WTC11 (cell line): ENCODE data around the gene ICAM1. TPM values are rescaled to one million over a fixed set of nuclear protein-coding genes. Genes with fewer than 3 reads are reported as not detected.

Experiments used
- ATAC-seq: fragments of 200-7000 bp; cut with Tn5 transposase; 2 replicates; pipeline ENCODE4 v1.10.0; 2021; ENCODE audit warnings: mild to moderate bottlenecking, moderate library complexity
- CTCF ChIA-PET: fragments of 300-600 bp; sonication (Branson Sonifier 250); formaldehyde crosslinking; loops from one replicate; lab custom pipeline; 2021; ENCODE audit warnings: antibody characterized with exemption; lab: Charles Lee
- POLR2A ChIA-PET: fragments of 350-600 bp; sonication (Branson Sonifier 250); formaldehyde crosslinking; loops from one replicate; lab custom pipeline; 2021; ENCODE audit warnings: antibody characterized with exemption; lab: Charles Lee
- DNase-seq: peaks from one replicate; pipeline ENCODE4 v3.0.0; 2021; ENCODE audit warnings: low spot score
- H3K27ac Mint-ChIP-seq: 2 replicates; pipeline ENCODE4 v1.8.0; 2021; ENCODE audit warnings: mixed read lengths
- H3K27me3 Mint-ChIP-seq: 2 replicates; pipeline ENCODE4 v1.8.0; 2021; ENCODE audit warnings: low read depth, mild to moderate bottlenecking, moderate library complexity, mixed read lengths
- H3K36me3 Mint-ChIP-seq: 2 replicates; pipeline ENCODE4 v1.8.0; 2021; ENCODE audit warnings: mixed read lengths
- H3K4me1 Mint-ChIP-seq: 2 replicates; pipeline ENCODE4 v1.8.0; 2022; ENCODE audit warnings: mixed read lengths
- H3K4me3 Mint-ChIP-seq: 2 replicates; pipeline ENCODE4 v1.8.0; 2021; ENCODE audit warnings: mild to moderate bottlenecking, moderate library complexity, mixed read lengths
- H3K9me3 Mint-ChIP-seq: 2 replicates; pipeline ENCODE4 v1.8.0; 2021; ENCODE audit warnings: mixed read lengths
- ATF1 ChIP-seq: sonication (generic); formaldehyde crosslinking; IDR thresholded peaks from 2 replicates; pipeline ENCODE4 v1.8.1; 2023; ENCODE audit warnings: mild to moderate bottlenecking, moderate library complexity, missing genetic modification reagents
- CBFB ChIP-seq: sonication (generic); formaldehyde crosslinking; IDR thresholded peaks from 2 replicates; pipeline ENCODE4 v1.8.1; 2022; ENCODE audit warnings: mild to moderate bottlenecking, low read depth, missing genetic modification reagents
- ELF4 ChIP-seq: sonication (generic); formaldehyde crosslinking; IDR thresholded peaks from 2 replicates; pipeline ENCODE4 v1.8.1; 2022; ENCODE audit warnings: low read depth, mild to moderate bottlenecking, moderate library complexity, missing genetic modification reagents
- ESRRA ChIP-seq: sonication (generic); formaldehyde crosslinking; IDR thresholded peaks from 2 replicates; pipeline ENCODE4 v1.8.1; 2022; ENCODE audit warnings: mild to moderate bottlenecking, missing genetic modification reagents, borderline replicate concordance
- FOXJ3 ChIP-seq: sonication (generic); formaldehyde crosslinking; IDR thresholded peaks from 2 replicates; pipeline ENCODE4 v1.9.0; 2021; ENCODE audit warnings: missing genetic modification reagents, mild to moderate bottlenecking, borderline replicate concordance
- FOXK1 ChIP-seq: sonication (generic); formaldehyde crosslinking; IDR thresholded peaks from 2 replicates; pipeline ENCODE4 v1.8.0; 2022; ENCODE audit warnings: mild to moderate bottlenecking, moderate library complexity, missing genetic modification reagents
- GABPB1 ChIP-seq: sonication (generic); formaldehyde crosslinking; IDR thresholded peaks from 2 replicates; pipeline ENCODE4 v1.8.1; 2023; ENCODE audit warnings: mild to moderate bottlenecking, missing genetic modification reagents
- GRHL2 ChIP-seq: fragments of 250-450 bp; sonication (Bioruptor Pico); IDR thresholded peaks from 2 replicates; pipeline ENCODE4 v1.8.0; 2022; ENCODE audit warnings: mild to moderate bottlenecking, moderate library complexity; ENCODE audit not compliant: insufficient replicate concordance, severe bottlenecking
- IRF1 ChIP-seq: sonication (generic); formaldehyde crosslinking; IDR thresholded peaks from 2 replicates; pipeline ENCODE4 v1.8.0; 2023; ENCODE audit warnings: missing genetic modification reagents
- IRF2 ChIP-seq: sonication (generic); formaldehyde crosslinking; IDR thresholded peaks from 2 replicates; pipeline ENCODE4 v1.8.0; 2022; ENCODE audit warnings: low read depth, missing genetic modification reagents, borderline replicate concordance
- JAZF1 ChIP-seq: fragments of 250-450 bp; sonication (Bioruptor Pico); IDR thresholded peaks from 2 replicates; pipeline ENCODE4 v1.9.0; 2021; ENCODE audit warnings: moderate library complexity, mild to moderate bottlenecking, inconsistent platforms
- JUN ChIP-seq: sonication (generic); formaldehyde crosslinking; IDR thresholded peaks from 2 replicates; pipeline ENCODE4 v1.8.0; 2023; ENCODE audit warnings: mild to moderate bottlenecking, missing genetic modification reagents
- MYBL2 ChIP-seq: sonication (generic); formaldehyde crosslinking; IDR thresholded peaks from 2 replicates; pipeline ENCODE4 v1.8.1; 2023; ENCODE audit warnings: mild to moderate bottlenecking, moderate library complexity, missing genetic modification reagents
- NFATC4 ChIP-seq: fragments of 250-450 bp; sonication (Bioruptor Pico); IDR thresholded peaks from 2 replicates; pipeline ENCODE4 v1.9.0; 2021; ENCODE audit warnings: mild to moderate bottlenecking
- OVOL2 ChIP-seq: fragments of 250-450 bp; sonication (Bioruptor Pico); IDR thresholded peaks from 2 replicates; pipeline ENCODE4 v1.9.0; 2021; ENCODE audit warnings: mild to moderate bottlenecking, borderline replicate concordance
- PRRX2 ChIP-seq: fragments of 250-450 bp; sonication (Bioruptor Pico); IDR thresholded peaks from 2 replicates; pipeline ENCODE4 v1.8.0; 2021; ENCODE audit warnings: mild to moderate bottlenecking
- SMAD3 ChIP-seq: sonication (generic); formaldehyde crosslinking; IDR thresholded peaks from 2 replicates; pipeline ENCODE4 v1.8.0; 2022; ENCODE audit warnings: missing genetic modification reagents, mild to moderate bottlenecking, borderline replicate concordance
- SP1 ChIP-seq: sonication (generic); formaldehyde crosslinking; conservative IDR thresholded peaks from 2 replicates; pipeline ENCODE4 v1.8.1; 2022; ENCODE audit warnings: missing genetic modification reagents
- TCF7 ChIP-seq: sonication (generic); formaldehyde crosslinking; IDR thresholded peaks from 2 replicates; pipeline ENCODE4 v1.8.0; 2022; ENCODE audit warnings: mild to moderate bottlenecking, low read depth, missing genetic modification reagents, moderate library complexity
- TEAD1 ChIP-seq: sonication (generic); formaldehyde crosslinking; IDR thresholded peaks from 2 replicates; pipeline ENCODE4 v1.8.0; 2022; ENCODE audit warnings: mild to moderate bottlenecking, missing genetic modification reagents
- TEAD4 ChIP-seq: sonication (generic); formaldehyde crosslinking; IDR thresholded peaks from 2 replicates; pipeline ENCODE4 v1.8.0; 2022; ENCODE audit warnings: mild to moderate bottlenecking, missing genetic modification reagents
- TP53 ChIP-seq: sonication (generic); formaldehyde crosslinking; IDR thresholded peaks from 2 replicates; pipeline ENCODE4 v1.8.1; 2023; ENCODE audit warnings: mild to moderate bottlenecking, missing genetic modification reagents
- ZNF121 ChIP-seq: sonication (generic); formaldehyde crosslinking; IDR thresholded peaks from 2 replicates; pipeline ENCODE4 v1.8.0; 2023; ENCODE audit warnings: missing genetic modification reagents
- ZNF219 ChIP-seq: sonication (generic); formaldehyde crosslinking; IDR thresholded peaks from 2 replicates; pipeline ENCODE4 v1.8.0; 2023; ENCODE audit warnings: missing genetic modification reagents, mild to moderate bottlenecking, borderline replicate concordance
- ZNF317 ChIP-seq: sonication (generic); formaldehyde crosslinking; IDR thresholded peaks from 2 replicates; pipeline ENCODE4 v1.8.1; 2023; ENCODE audit warnings: low read depth, mild to moderate bottlenecking, moderate library complexity, missing genetic modification reagents, borderline replicate concordance
- ZNF425 ChIP-seq: fragments of 250-450 bp; sonication (Bioruptor Pico); conservative IDR thresholded peaks from 2 replicates; pipeline ENCODE4 v1.9.0; 2021; ENCODE audit warnings: mild to moderate bottlenecking
- total RNA-seq: library from RNA; stranded (reverse); gene quantifications from 3 replicates; pipeline ENCODE4 v1.2.3, GENCODE V29; 2021
- TF ChIP-seq, protein P1 (sequence below): sonication (generic); formaldehyde crosslinking; IDR thresholded peaks from 2 replicates; pipeline ENCODE4 v1.8.1; 2022; ENCODE audit warnings: low read depth, missing genetic modification reagents, borderline replicate concordance
- TF ChIP-seq, protein P2 (sequence below): sonication (generic); formaldehyde crosslinking; IDR thresholded peaks from 2 replicates; pipeline ENCODE4 v1.8.1; 2023; ENCODE audit warnings: mild to moderate bottlenecking, missing genetic modification reagents, moderate library complexity
- TF ChIP-seq, protein P3 (sequence below): sonication (generic); formaldehyde crosslinking; conservative IDR thresholded peaks from 2 replicates; pipeline ENCODE4 v1.8.1; 2022; ENCODE audit warnings: mild to moderate bottlenecking, missing genetic modification reagents
- TF ChIP-seq, protein P4 (sequence below): sonication (generic); formaldehyde crosslinking; IDR thresholded peaks from 2 replicates; pipeline ENCODE4 v1.8.1; 2022; ENCODE audit warnings: missing genetic modification reagents, borderline replicate concordance
- TF ChIP-seq, protein P5 (sequence below): fragments of 250-450 bp; sonication (Bioruptor Pico); IDR thresholded peaks from 2 replicates; pipeline ENCODE4 v1.9.0; 2021; ENCODE audit warnings: moderate library complexity, mild to moderate bottlenecking, inconsistent platforms, borderline replicate concordance

Gene ICAM1
- total RNA-seq, 1 experiment from 2014 or later = 3.8 TPM

- peak; percentile 86 for DNase-seq
- peak overlapping the region; percentile 82 for H3K4me3 Mint-ChIP-seq
- H3K36me3 Mint-ChIP-seq = no peaks in the 10 kb centered on the region; the same call in 1 of the 2 replicates
- H3K27me3 Mint-ChIP-seq = peaks cover 85% of the 10 kb centered on the region
- H3K4me1 Mint-ChIP-seq = peaks cover 35% of the 10 kb centered on the region
- ChIA-PET POLR2A (interaction anchor here (0.5 to 2.1 kb wide), 10 partner anchors 12 to 91 kb away, joined by 3 to 10 read pairs (median 4); partner anchors contain the start of genes ICAM1, RAVER1 and TYK2), CTCF (interaction anchor here (0.6 to 9.0 kb wide), 24 partner anchors 9 to 1801 kb away, joined by 3 to 180 read pairs (median 8); partner anchors contain the start of genes CDC37, DNMT1, ICAM1 and MRPL4)
- H3K9me3 Mint-ChIP-seq = no peaks in the 10 kb centered on the region
- ATAC-seq = peak; percentile 8
- peak overlapping the region; percentile 93; the same call in 1 of the 2 replicates for H3K27ac Mint-ChIP-seq
- TF ChIP-seq ZNF425 (CRISPR knock-in tag) = no peak
- no peak for TF ChIP-seq GABPB1 (CRISPR knock-in tag)
- TF ChIP-seq FOXJ3 (CRISPR knock-in tag) = no peak
- no peak for TF ChIP-seq ZNF121 (CRISPR knock-in tag)
- no peak for TF ChIP-seq CBFB (CRISPR knock-in tag)
- 0 out of 2 replicates have a peak, but pooled peaks have one; percentile 54 for TF ChIP-seq TP53 (CRISPR knock-in tag)
- no peak for TF ChIP-seq GRHL2 (CRISPR knock-in tag)
- no peak; the same call in 1 of the 2 replicates for TF ChIP-seq TEAD1 (CRISPR knock-in tag)
- no peak for TF ChIP-seq TEAD4 (CRISPR knock-in tag)
- TF ChIP-seq IRF2 (CRISPR knock-in tag) = no peak
- no peak for TF ChIP-seq ATF1 (CRISPR knock-in tag)
- TF ChIP-seq PRRX2 (CRISPR knock-in tag) = no peak
- TF ChIP-seq, protein P1, sequence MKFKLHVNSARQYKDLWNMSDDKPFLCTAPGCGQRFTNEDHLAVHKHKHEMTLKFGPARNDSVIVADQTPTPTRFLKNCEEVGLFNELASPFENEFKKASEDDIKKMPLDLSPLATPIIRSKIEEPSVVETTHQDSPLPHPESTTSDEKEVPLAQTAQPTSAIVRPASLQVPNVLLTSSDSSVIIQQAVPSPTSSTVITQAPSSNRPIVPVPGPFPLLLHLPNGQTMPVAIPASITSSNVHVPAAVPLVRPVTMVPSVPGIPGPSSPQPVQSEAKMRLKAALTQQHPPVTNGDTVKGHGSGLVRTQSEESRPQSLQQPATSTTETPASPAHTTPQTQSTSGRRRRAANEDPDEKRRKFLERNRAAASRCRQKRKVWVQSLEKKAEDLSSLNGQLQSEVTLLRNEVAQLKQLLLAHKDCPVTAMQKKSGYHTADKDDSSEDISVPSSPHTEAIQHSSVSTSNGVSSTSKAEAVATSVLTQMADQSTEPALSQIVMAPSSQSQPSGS (CRISPR knock-in tag) = no peak
- TF ChIP-seq, protein P2, sequence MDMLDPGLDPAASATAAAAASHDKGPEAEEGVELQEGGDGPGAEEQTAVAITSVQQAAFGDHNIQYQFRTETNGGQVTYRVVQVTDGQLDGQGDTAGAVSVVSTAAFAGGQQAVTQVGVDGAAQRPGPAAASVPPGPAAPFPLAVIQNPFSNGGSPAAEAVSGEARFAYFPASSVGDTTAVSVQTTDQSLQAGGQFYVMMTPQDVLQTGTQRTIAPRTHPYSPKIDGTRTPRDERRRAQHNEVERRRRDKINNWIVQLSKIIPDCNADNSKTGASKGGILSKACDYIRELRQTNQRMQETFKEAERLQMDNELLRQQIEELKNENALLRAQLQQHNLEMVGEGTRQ (CRISPR knock-in tag) = peak; percentile 77
- no peak for TF ChIP-seq SMAD3 (CRISPR knock-in tag)
- TF ChIP-seq ZNF317 (CRISPR knock-in tag) = no peak
- TF ChIP-seq, protein P3, sequence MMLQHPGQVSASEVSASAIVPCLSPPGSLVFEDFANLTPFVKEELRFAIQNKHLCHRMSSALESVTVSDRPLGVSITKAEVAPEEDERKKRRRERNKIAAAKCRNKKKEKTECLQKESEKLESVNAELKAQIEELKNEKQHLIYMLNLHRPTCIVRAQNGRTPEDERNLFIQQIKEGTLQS = no peak
- no peak for TF ChIP-seq FOXK1 (CRISPR knock-in tag)
- no peak; the same call in 1 of the 2 replicates for TF ChIP-seq SP1 (CRISPR knock-in tag)
- TF ChIP-seq JAZF1 (CRISPR knock-in tag) = no peak
- TF ChIP-seq NFATC4 (CRISPR knock-in tag) = no peak
- no peak; the same call in 1 of the 2 replicates for TF ChIP-seq ESRRA (CRISPR knock-in tag)
- TF ChIP-seq OVOL2 = no peak
- TF ChIP-seq IRF1 (CRISPR knock-in tag) = 0 out of 2 replicates have a peak, but pooled peaks have one; percentile 67
- TF ChIP-seq ELF4 (CRISPR knock-in tag) = no peak
- no peak for TF ChIP-seq ZNF219
- TF ChIP-seq, protein P4, sequence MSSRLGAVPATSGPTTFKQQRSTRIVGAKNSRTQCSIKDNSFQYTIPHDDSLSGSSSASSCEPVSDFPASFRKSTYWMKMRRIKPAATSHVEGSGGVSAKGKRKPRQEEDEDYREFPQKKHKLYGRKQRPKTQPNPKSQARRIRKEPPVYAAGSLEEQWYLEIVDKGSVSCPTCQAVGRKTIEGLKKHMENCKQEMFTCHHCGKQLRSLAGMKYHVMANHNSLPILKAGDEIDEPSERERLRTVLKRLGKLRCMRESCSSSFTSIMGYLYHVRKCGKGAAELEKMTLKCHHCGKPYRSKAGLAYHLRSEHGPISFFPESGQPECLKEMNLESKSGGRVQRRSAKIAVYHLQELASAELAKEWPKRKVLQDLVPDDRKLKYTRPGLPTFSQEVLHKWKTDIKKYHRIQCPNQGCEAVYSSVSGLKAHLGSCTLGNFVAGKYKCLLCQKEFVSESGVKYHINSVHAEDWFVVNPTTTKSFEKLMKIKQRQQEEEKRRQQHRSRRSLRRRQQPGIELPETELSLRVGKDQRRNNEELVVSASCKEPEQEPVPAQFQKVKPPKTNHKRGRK (CRISPR knock-in tag) = no peak
- no peak for TF ChIP-seq JUN
- TF ChIP-seq MYBL2 = 0 out of 2 replicates have a peak, but pooled peaks have one; percentile 18
- TF ChIP-seq, protein P5, sequence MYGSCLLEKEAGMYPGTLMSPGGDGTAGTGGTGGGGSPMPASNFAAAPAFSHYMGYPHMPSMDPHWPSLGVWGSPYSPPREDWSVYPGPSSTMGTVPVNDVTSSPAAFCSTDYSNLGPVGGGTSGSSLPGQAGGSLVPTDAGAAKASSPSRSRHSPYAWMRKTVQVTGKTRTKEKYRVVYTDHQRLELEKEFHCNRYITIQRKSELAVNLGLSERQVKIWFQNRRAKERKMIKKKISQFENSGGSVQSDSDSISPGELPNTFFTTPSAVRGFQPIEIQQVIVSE (CRISPR knock-in tag) = no peak
- no peak for TF ChIP-seq TCF7
These were observed 18.4 kb downstream of the ICAM1 start for GRCh38 chr19:10289167-10289835.
